ENCODE results near the gene SLC38A8. TPM values are rescaled to one million over a fixed set of nuclear protein-coding genes. Genes with fewer than 3 reads are reported as not detected.

Gene SLC38A8
- total and polyA plus RNA-seq, 12 donors, result 0.45 to 30.8 (median 3.2) TPM; not detected in 8

DNA sequence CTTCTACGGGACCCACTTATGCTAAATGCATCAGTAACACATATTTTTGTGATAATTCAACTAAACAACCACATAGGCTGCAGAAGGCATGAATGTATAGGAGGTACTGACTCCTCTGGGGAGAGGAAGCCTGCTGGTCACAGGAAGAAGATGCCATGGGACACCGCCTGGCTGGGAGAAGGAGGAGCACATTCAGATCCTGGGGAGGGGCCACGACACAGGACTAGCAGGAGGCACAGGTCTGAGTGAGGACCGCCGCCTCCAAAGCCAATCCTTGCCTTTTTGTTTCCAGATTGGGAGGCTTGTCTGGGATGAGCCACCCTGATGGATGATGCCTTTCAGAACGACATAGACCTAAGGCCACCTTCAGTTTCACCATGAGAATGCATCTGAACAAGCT, 39.5 kb upstream of the SLC38A8 start:
- peak overlapping the region in 1 of 10 donors; percentile 68 for H3K27ac ChIP-seq
- intact Hi-C loops (cut with DNase I), result loop anchor here in 6 of 10 donors (5.0 to 10.0 kb wide), 5 partner anchors 35 to 403 kb away; partner anchors contain the start of gene MBTPS1 (in 1 of the 6)
- ATAC-seq, result no peak
- no peaks in the 10 kb centered on the region for H3K9me3 ChIP-seq
- 83 to 88% methylated on average over 6 of the region's 6 CpGs for WGBS, 2 donors
- no peak overlapping the region for H3K4me3 ChIP-seq
- H3K4me1 ChIP-seq, result peaks cover 0 to 42% (median 20%) of the 10 kb centered on the region in 9 donors
- no peak for DNase-seq
- TF ChIP-seq, protein P1, sequence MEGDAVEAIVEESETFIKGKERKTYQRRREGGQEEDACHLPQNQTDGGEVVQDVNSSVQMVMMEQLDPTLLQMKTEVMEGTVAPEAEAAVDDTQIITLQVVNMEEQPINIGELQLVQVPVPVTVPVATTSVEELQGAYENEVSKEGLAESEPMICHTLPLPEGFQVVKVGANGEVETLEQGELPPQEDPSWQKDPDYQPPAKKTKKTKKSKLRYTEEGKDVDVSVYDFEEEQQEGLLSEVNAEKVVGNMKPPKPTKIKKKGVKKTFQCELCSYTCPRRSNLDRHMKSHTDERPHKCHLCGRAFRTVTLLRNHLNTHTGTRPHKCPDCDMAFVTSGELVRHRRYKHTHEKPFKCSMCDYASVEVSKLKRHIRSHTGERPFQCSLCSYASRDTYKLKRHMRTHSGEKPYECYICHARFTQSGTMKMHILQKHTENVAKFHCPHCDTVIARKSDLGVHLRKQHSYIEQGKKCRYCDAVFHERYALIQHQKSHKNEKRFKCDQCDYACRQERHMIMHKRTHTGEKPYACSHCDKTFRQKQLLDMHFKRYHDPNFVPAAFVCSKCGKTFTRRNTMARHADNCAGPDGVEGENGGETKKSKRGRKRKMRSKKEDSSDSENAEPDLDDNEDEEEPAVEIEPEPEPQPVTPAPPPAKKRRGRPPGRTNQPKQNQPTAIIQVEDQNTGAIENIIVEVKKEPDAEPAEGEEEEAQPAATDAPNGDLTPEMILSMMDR (IDR thresholded peaks at IDR 0.05), result no peak
- H3K27me3 ChIP-seq, result no peaks in the 10 kb centered on the region
- peaks cover 0 to 98% (median 36%) of the 10 kb centered on the region in 9 donors for H3K36me3 ChIP-seq

DNA sequence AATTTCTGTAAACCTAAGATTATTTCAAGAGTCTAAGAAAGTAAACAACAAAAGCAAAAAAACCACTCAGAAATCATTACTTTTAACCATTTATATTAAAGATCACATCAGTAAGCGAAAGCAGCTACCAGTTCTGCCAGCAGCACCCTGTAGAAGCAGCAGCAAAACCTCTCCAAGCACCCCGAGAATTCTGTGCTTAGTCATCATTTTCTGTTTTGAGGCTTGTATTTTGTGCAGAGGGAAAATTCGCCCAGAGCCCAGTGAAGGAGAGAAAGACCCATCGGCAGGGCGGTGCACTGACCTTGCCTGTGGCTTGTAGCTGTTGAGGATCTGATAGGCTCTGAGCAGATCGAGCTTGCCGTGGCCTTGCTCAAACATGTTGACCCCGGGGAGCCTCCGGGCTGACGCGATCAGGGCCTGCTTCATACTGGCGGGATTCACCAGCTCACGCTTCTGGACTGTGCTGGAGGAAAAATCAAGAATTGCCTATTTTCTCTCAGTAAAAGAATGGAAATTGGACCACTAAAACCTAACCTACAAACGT, 38.9 kb upstream of the SLC38A8 start:
- TF ChIP-seq, protein P1 (IDR thresholded peaks at IDR 0.05), result no peak
- DNase-seq (no peak), ATAC-seq (no peak)
- Histone ChIP-seq H3K4me1 (peaks cover 0 to 36% (median 20%) of the 10 kb centered on the region in 9 donors), H3K27ac (no peak overlapping the region), H3K27me3 (no peaks in the 10 kb centered on the region), H3K9me3 (no peaks in the 10 kb centered on the region), H3K4me3 (no peak overlapping the region), H3K36me3 (peaks cover 0 to 98% (median 30%) of the 10 kb centered on the region in 9 donors)
- 89 to 91% methylated on average over 14 of the region's 14 CpGs for WGBS, 2 donors
- intact Hi-C loops (cut with DNase I), result loop anchor here in 6 of 10 donors (5.0 to 10.0 kb wide), 5 partner anchors 36 to 403 kb away; partner anchors contain the start of gene MBTPS1 (in 1 of the 6)

GRCh38 chr16:84080813-84081212, 38.2 kb upstream of the SLC38A8 start:
- H3K4me1 ChIP-seq, result peaks cover 0 to 33% (median 16%) of the 10 kb centered on the region in 9 donors
- no peak for DNase-seq
- no peak for ATAC-seq
- intact Hi-C loops (cut with DNase I), result loop anchor here in 6 of 10 donors (5.0 to 10.0 kb wide), 5 partner anchors 36 to 404 kb away; partner anchors contain the start of gene MBTPS1 (in 1 of the 6)
- peak overlapping the region in 5 of 10 donors; percentile 7 to 47 (median 42) for H3K27ac ChIP-seq
- H3K9me3 ChIP-seq, result no peaks in the 10 kb centered on the region
- H3K27me3 ChIP-seq, result no peaks in the 10 kb centered on the region
- 70 to 77% methylated on average over 6 of the region's 6 CpGs for WGBS, 2 donors
- TF ChIP-seq, protein P1 (IDR thresholded peaks at IDR 0.05), result no peak
- H3K36me3 ChIP-seq, result peaks cover 0 to 98% (median 29%) of the 10 kb centered on the region in 9 donors
- H3K4me3 ChIP-seq, result no peak overlapping the region

- intact Hi-C loops (cut with DNase I), result loop anchor here in 6 of 10 donors (5.0 to 10.0 kb wide), 5 partner anchors 37 to 404 kb away; partner anchors contain the start of gene MBTPS1 (in 1 of the 6)
- peak; percentile 44 to 84 (median 79) for ATAC-seq
- H3K27ac ChIP-seq, result peak overlapping the region in 6 of 10 donors; percentile 7 to 47 (median 40)
Measured at GRCh38 chr16:84080378-84080777, 37.8 kb upstream of the SLC38A8 start.

More at GRCh38 chr16:84080378-84080777, 37.8 kb upstream of the SLC38A8 start:
- 61 to 71% methylated on average over 8 of the region's 8 CpGs for WGBS, 2 donors
- H3K4me3 ChIP-seq, result no peak overlapping the region
- H3K27me3 ChIP-seq, result no peaks in the 10 kb centered on the region
- TF ChIP-seq, protein P1 (IDR thresholded peaks at IDR 0.05), result no peak
- DNase-seq, result peak in 1 of 2 donors; percentile 59
- H3K36me3 ChIP-seq, result peaks cover 0 to 98% (median 30%) of the 10 kb centered on the region in 9 donors
- H3K9me3 ChIP-seq, result no peaks in the 10 kb centered on the region
- peaks cover 0 to 35% (median 21%) of the 10 kb centered on the region in 9 donors for H3K4me1 ChIP-seq
